Suprapubic skin (tissue), 4 donors: Measurements from ENCODE around the gene PTPRF. TPM values are rescaled to one million over a fixed set of nuclear protein-coding genes. Genes with fewer than 3 reads are reported as not detected.

Experiments used
- DNase-seq, 2 donors: peaks; one replicate each; pipeline ENCODE4 v3.0.0-alpha.2; 2019; ENCODE audit warnings: low spot score in 2 of 2
- H3K27ac ChIP-seq: fragments of 200-600 bp; sonication (generic); one replicate; pipeline ENCODE4 v1.5.1; 2019
- H3K27me3 ChIP-seq: fragments of 200-600 bp; sonication (generic); one replicate; pipeline ENCODE4 v1.5.1; 2019
- H3K36me3 ChIP-seq: fragments of 200-600 bp; sonication (generic); one replicate; pipeline ENCODE4 v1.5.1; 2019
- H3K4me1 ChIP-seq: fragments of 200-600 bp; sonication (generic); one replicate; pipeline ENCODE4 v1.5.1; 2019
- H3K4me3 ChIP-seq: fragments of 200-600 bp; sonication (generic); one replicate; pipeline ENCODE4 v1.5.1; 2019; ENCODE audit warnings: mild to moderate bottlenecking
- H3K9me3 ChIP-seq: fragments of 200-600 bp; sonication (generic); one replicate; pipeline ENCODE4 v1.5.1; 2019
- EP300 ChIP-seq: sonication (generic); formaldehyde crosslinking; IDR thresholded peaks from one replicate; pipeline ENCODE4 v1.6.1; 2017; ENCODE audit warnings: antibody characterized with exemption
- POLR2A ChIP-seq, 2 donors: fragments of 450-650 bp; IDR thresholded peaks; one replicate each; pipeline ENCODE4 v1.6.1; 2017; ENCODE audit warnings: antibody characterized with exemption in 2 of 2, mild to moderate bottlenecking in 2 of 2, moderate library complexity in 2 of 2
- POLR2AphosphoS5 ChIP-seq, 3 donors: sonication (generic); formaldehyde crosslinking; IDR thresholded peaks; one replicate each; pipeline ENCODE4 v1.6.1; 2017; ENCODE audit warnings: antibody characterized with exemption in 3 of 3
- WGBS: methylation state at CpG from one replicate; pipeline ENCODE4 v1.1.5; 2018; 5-methylcytosine and 5-hydroxymethylcytosine counted together
- total RNA-seq, 4 donors: library from RNA; depleted of rRNA; stranded (reverse); fragments of >200 nt; gene quantifications; one replicate each; pipeline ENCODE4 v1.1.0, GENCODE V29; 2016
- TF ChIP-seq, protein P1 (sequence below), 2 donors: fragments of 200-600 bp in 1 of 2; fragments of 450-650 bp in 1 of 2; sonication (generic) in 1 of 2; IDR thresholded peaks; one replicate each; pipeline ENCODE4 v1.5.1; 2016 to 2019; ENCODE audit warnings: antibody characterized with exemption in 2 of 2, mild to moderate bottlenecking in 1 of 2, moderate library complexity in 1 of 2

PTPRF gene
- total RNA-seq, 4 donors from 2014 or later = 209 to 373 (median 289) TPM

- Histone ChIP-seq H3K4me3 (no peak overlapping the region), H3K27ac (no peak overlapping the region), H3K4me1 (peaks cover 8% of the 10 kb centered on the region), H3K36me3 (peaks cover 100% of the 10 kb centered on the region), H3K27me3 (no peaks in the 10 kb centered on the region), H3K9me3 (no peaks in the 10 kb centered on the region)
- DNase-seq = no peak
- TF ChIP-seq, protein P1, sequence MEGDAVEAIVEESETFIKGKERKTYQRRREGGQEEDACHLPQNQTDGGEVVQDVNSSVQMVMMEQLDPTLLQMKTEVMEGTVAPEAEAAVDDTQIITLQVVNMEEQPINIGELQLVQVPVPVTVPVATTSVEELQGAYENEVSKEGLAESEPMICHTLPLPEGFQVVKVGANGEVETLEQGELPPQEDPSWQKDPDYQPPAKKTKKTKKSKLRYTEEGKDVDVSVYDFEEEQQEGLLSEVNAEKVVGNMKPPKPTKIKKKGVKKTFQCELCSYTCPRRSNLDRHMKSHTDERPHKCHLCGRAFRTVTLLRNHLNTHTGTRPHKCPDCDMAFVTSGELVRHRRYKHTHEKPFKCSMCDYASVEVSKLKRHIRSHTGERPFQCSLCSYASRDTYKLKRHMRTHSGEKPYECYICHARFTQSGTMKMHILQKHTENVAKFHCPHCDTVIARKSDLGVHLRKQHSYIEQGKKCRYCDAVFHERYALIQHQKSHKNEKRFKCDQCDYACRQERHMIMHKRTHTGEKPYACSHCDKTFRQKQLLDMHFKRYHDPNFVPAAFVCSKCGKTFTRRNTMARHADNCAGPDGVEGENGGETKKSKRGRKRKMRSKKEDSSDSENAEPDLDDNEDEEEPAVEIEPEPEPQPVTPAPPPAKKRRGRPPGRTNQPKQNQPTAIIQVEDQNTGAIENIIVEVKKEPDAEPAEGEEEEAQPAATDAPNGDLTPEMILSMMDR (IDR thresholded peaks at IDR 0.05) = no peak
- no peak for TF ChIP-seq EP300
- TF ChIP-seq POLR2AphosphoS5 (IDR thresholded peaks at IDR 0.05) = no peak
- TF ChIP-seq POLR2A (IDR thresholded peaks at IDR 0.05) = no peak
Measured at GRCh38 chr1:43666608-43667007, 135.9 kb downstream of the PTPRF start.

DNA sequence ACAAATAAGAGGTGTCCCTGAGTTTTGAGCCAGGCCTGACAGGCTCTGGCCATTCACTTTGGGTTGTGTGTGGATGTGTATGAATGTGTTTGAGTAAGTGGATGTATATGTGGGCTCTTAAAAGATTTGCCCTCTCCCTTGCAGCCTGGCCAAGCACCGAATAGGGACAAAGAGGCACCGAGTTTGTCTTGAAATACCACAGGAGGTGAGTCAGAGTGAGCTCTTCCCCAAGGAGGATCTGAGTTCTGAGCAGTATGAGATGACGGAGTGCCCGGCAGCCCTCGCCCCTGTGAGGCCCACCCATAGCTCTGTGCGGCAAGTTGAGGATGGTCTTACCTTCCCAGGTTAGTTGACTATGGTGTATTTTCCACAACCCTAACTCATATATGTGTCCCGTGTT lies 138.3 kb downstream of the PTPRF start:
- no peak for DNase-seq
- WGBS = 93% methylated on average over 7 of the region's 7 CpGs
- no peak overlapping the region for H3K4me3 ChIP-seq
- H3K27ac ChIP-seq = no peak overlapping the region
- H3K9me3 ChIP-seq = no peaks in the 10 kb centered on the region
- peaks cover 8% of the 10 kb centered on the region for H3K4me1 ChIP-seq
- peaks cover 100% of the 10 kb centered on the region for H3K36me3 ChIP-seq
- no peaks in the 10 kb centered on the region for H3K27me3 ChIP-seq
- TF ChIP-seq POLR2AphosphoS5 (IDR thresholded peaks at IDR 0.05) (no peak), EP300 (no peak), POLR2A (IDR thresholded peaks at IDR 0.05) (no peak)
- TF ChIP-seq, protein P1 (IDR thresholded peaks at IDR 0.05) = no peak

DNA sequence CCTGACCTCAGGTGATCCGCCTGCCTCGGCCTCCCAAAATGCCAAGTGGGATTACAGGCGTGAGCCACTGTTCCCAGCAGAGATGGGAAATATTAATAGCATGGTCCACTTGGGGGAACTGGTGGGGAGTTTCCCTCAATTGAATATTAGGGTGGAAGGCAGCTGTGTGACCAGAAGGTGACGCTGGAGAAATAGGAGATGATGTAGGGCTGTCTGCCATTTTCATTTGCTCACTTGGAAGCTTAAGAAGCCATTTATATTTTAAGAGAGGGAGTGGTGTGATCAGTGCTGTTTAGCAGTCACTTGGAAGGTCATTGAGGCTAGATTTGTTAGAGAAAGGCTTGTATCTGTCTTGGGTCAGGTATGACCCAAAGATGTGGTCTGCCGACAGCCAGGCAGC lies 139.2 kb downstream of the PTPRF start:
- TF ChIP-seq POLR2AphosphoS5 (IDR thresholded peaks at IDR 0.05) (no peak), EP300 (no peak), POLR2A (IDR thresholded peaks at IDR 0.05) (no peak)
- TF ChIP-seq, protein P1 (IDR thresholded peaks at IDR 0.05) = no peak
- 95% methylated on average over 5 of the region's 5 CpGs for WGBS
- Histone ChIP-seq H3K27ac (no peak overlapping the region), H3K4me1 (peaks cover 8% of the 10 kb centered on the region), H3K27me3 (no peaks in the 10 kb centered on the region), H3K9me3 (no peaks in the 10 kb centered on the region), H3K36me3 (peaks cover 100% of the 10 kb centered on the region), H3K4me3 (no peak overlapping the region)
- DNase-seq = no peak

DNA sequence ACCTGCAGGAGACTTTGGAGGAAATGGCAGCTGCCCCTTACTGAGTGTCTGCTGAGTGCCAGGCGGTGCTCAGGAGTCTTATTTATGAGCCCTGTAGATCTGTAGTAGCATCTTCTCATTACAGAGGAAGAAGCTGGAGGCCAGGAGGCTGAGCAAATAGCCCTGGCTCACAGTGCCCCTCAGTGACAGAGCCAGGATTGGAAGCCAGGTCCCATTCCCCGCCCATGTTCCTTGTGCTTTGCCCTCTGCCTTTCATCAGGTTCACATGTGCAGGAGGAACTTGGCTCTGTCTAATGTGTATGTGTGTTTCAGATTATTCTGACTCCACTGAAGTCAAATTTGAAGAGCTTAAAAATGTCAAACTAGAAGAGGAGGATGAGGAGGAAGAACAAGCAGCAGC lies 140.5 kb downstream of the PTPRF start:
- WGBS = 82% methylated on average over 2 of the region's 2 CpGs

GRCh38 chr1:43671626-43672330 lies 141.1 kb downstream of the PTPRF start:
- H3K9me3 ChIP-seq = no peaks in the 10 kb centered on the region
- H3K27ac ChIP-seq = no peak overlapping the region
- H3K36me3 ChIP-seq = peaks cover 100% of the 10 kb centered on the region
- no peak overlapping the region for H3K4me3 ChIP-seq
- TF ChIP-seq POLR2AphosphoS5 (IDR thresholded peaks at IDR 0.05) = no peak
- TF ChIP-seq EP300 = no peak
- TF ChIP-seq, protein P1 (IDR thresholded peaks at IDR 0.05) = no peak
- no peak for TF ChIP-seq POLR2A (IDR thresholded peaks at IDR 0.05)
- no peaks in the 10 kb centered on the region for H3K27me3 ChIP-seq
- H3K4me1 ChIP-seq = no peaks in the 10 kb centered on the region
- 90% methylated on average over 10 of the region's 10 CpGs for WGBS
- DNase-seq = no peak

More for the DNA sequence above, 140.5 kb downstream of the PTPRF start:
- Histone ChIP-seq H3K9me3 (no peaks in the 10 kb centered on the region), H3K4me1 (peaks cover 2% of the 10 kb centered on the region), H3K27ac (no peak overlapping the region), H3K27me3 (no peaks in the 10 kb centered on the region), H3K4me3 (no peak overlapping the region), H3K36me3 (peaks cover 100% of the 10 kb centered on the region)
- DNase-seq = no peak
- TF ChIP-seq EP300 (no peak), POLR2AphosphoS5 (IDR thresholded peaks at IDR 0.05) (no peak), POLR2A (IDR thresholded peaks at IDR 0.05) (no peak)
- TF ChIP-seq, protein P1 (IDR thresholded peaks at IDR 0.05) = no peak
